ENCODE data around the gene FGF10.

DNA sequence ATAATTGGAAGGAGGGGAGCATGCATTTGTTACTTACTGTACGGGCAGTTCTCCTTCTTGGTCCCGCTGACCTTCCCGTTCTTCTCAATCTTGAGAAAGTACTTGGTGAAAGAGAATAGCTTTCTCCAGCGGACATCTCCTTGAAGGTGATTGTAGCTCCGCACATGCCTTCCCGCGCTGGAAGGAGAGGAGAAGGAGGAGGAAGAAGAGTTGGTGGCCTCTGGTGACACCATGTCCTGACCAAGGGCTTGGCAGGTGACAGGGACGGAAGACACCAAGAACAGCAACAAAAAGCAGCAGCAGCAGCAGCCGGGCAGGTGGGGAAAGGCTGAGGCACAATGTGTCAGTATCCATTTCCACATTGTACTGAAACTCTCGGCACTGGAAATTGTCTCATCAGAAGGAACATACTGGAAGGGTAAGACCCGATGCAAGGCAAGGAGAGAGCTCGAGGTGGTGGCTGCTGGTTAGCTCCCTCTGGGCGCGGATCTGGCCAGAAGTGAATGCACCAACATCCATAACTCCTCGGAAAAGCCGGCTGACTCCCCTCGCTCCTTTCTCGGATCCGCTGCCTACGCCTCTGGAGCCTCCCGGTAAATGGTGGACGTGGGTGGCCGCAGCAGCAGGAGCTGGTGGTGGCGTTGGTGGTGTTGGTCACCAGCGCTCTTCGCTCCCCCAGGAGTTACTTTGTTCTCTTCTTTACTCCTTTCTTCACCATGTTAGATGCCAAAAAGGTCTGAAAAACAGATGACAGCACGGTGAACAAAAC lies 715 bp downstream of the FGF10 start:
- TF ChIP-seq POLR2A (IDR thresholded peaks at IDR 0.05) = no peak
- TF ChIP-seq, protein P1, sequence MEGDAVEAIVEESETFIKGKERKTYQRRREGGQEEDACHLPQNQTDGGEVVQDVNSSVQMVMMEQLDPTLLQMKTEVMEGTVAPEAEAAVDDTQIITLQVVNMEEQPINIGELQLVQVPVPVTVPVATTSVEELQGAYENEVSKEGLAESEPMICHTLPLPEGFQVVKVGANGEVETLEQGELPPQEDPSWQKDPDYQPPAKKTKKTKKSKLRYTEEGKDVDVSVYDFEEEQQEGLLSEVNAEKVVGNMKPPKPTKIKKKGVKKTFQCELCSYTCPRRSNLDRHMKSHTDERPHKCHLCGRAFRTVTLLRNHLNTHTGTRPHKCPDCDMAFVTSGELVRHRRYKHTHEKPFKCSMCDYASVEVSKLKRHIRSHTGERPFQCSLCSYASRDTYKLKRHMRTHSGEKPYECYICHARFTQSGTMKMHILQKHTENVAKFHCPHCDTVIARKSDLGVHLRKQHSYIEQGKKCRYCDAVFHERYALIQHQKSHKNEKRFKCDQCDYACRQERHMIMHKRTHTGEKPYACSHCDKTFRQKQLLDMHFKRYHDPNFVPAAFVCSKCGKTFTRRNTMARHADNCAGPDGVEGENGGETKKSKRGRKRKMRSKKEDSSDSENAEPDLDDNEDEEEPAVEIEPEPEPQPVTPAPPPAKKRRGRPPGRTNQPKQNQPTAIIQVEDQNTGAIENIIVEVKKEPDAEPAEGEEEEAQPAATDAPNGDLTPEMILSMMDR (IDR thresholded peaks at IDR 0.05) = no peak

All from uterus (tissue), 2 donors.